Upper lobe of left lung (tissue), 4 donors: ENCODE results near the gene GPAT2.
"Not testable (repeated sequence)": the region's sequence is repeated elsewhere in the genome, so short reads cannot be mapped to it uniquely, and the experiment has no call there.

ENCODE experiments used
- CTCF ChIP-seq, 6 experiments: fragments of 450-650 bp in 4 of 6; fragments of 200-600 bp in 2 of 6; sonication (generic) in 2 of 6; IDR thresholded peaks; one replicate each; pipeline ENCODE4 v1.5.1; 2016 to 2019; ENCODE audit warnings: antibody characterized with exemption in 6 of 6
- EP300 ChIP-seq, 4 donors: sonication (generic); formaldehyde crosslinking; IDR thresholded peaks; one replicate each; pipeline ENCODE4 v1.5.1; 2017; ENCODE audit warnings: antibody characterized with exemption in 4 of 4, control low read depth in 2 of 4
- POLR2A ChIP-seq, 4 donors: fragments of 450-650 bp; IDR thresholded peaks; one replicate each; pipeline ENCODE4 v1.5.1; 2016 to 2017; ENCODE audit warnings: antibody characterized with exemption in 4 of 4, mild to moderate bottlenecking in 2 of 4
- POLR2AphosphoS5 ChIP-seq, 2 donors: sonication (generic); formaldehyde crosslinking; IDR thresholded peaks; one replicate each; pipeline ENCODE4 v1.5.1; 2017; ENCODE audit warnings: antibody characterized with exemption in 2 of 2

GRCh38 chr2:96062483-96062882 lies 27.8 kb upstream of the GPAT2 start:
- not testable (repeated sequence) for TF ChIP-seq POLR2A, CTCF, EP300, POLR2AphosphoS5 (IDR thresholded peaks at IDR 0.05)
